ENCODE results near the gene CDC42SE2. TPM values are rescaled to one million over a fixed set of nuclear protein-coding genes. Genes with fewer than 3 reads are reported as not detected.

CDC42SE2 gene
- total RNA-seq, 2 experiments from 2014 or later = 54.2 to 66.8 TPM

DNA sequence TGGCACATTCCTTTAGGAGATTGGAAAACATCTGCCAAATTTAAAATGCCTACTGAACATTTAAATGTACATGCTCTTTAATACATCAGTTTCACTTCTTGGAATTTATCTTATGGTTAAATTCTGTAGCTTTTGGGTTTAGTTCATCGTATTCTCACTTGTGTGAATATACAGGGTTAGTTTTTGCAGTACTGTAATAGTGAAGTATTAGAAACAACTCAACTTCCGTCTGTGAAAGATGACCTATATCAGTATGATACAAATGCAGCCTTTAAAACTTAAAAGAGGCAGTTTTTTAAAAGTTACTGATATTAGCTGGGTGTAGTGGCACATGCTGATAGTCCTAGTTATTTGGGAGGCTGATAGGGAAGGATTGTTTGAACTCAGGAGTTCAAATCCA lies 57.2 kb downstream of the CDC42SE2 start:
- Histone ChIP-seq H3K36me3 (ENCODE audit: insufficient read depth, low read length) (peaks cover 76% of the 10 kb centered on the region), H3K4me3 (ENCODE audit: low read depth, low read length, poor library complexity, severe bottlenecking) (no peak overlapping the region), H3K4me2 (ENCODE audit: low read length) (no peak overlapping the region), H2AFZ (ENCODE audit: low read length) (no peak overlapping the region), H3K9me3 (ENCODE audit: low read length) (peaks cover 13% of the 10 kb centered on the region; the same call in 1 of the 2 replicates), H3K4me1 (ENCODE audit: insufficient read depth, low read length, poor library complexity, severe bottlenecking) (no peaks in the 10 kb centered on the region), H3K79me2 (ENCODE audit: insufficient read depth, low read depth, low read length) (peaks cover 88% of the 10 kb centered on the region), H3K9me2 (ENCODE audit: insufficient read depth, low read length) (no peaks in the 10 kb centered on the region), H3K27ac (ENCODE audit: low read depth, low read length, poor library complexity, severe bottlenecking) (no peak overlapping the region), H4K20me1 (ENCODE audit: insufficient read depth, low read length) (no peaks in the 10 kb centered on the region)
- intact Hi-C loops (cut with micrococcal nuclease; ENCODE audit: unreplicated experiment) = no loop called here
- POLR2A ChIA-PET = interaction anchor here (1.3 to 1.4 kb wide), 2 partner anchors 8 to 41 kb away, joined by 4 to 7 read pairs; no protein-coding TSS in a partner anchor
- DNase-seq (ENCODE audit: low spot score) = no peak
- no TSS peak for BruUV-seq (replicated peaks)
- CTCF ChIA-PET (ENCODE audit: unreplicated experiment) = no interaction called here
- TF ChIP-seq EZH2phosphoT487 (IDR thresholded peaks at IDR 0.05; ENCODE audit: borderline replicate concordance, low read depth, low read length) = no peak
- TF ChIP-seq, protein P1, sequence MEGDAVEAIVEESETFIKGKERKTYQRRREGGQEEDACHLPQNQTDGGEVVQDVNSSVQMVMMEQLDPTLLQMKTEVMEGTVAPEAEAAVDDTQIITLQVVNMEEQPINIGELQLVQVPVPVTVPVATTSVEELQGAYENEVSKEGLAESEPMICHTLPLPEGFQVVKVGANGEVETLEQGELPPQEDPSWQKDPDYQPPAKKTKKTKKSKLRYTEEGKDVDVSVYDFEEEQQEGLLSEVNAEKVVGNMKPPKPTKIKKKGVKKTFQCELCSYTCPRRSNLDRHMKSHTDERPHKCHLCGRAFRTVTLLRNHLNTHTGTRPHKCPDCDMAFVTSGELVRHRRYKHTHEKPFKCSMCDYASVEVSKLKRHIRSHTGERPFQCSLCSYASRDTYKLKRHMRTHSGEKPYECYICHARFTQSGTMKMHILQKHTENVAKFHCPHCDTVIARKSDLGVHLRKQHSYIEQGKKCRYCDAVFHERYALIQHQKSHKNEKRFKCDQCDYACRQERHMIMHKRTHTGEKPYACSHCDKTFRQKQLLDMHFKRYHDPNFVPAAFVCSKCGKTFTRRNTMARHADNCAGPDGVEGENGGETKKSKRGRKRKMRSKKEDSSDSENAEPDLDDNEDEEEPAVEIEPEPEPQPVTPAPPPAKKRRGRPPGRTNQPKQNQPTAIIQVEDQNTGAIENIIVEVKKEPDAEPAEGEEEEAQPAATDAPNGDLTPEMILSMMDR (conservative IDR thresholded peaks at IDR 0.05; ENCODE audit: low read length) = no peak

DNA sequence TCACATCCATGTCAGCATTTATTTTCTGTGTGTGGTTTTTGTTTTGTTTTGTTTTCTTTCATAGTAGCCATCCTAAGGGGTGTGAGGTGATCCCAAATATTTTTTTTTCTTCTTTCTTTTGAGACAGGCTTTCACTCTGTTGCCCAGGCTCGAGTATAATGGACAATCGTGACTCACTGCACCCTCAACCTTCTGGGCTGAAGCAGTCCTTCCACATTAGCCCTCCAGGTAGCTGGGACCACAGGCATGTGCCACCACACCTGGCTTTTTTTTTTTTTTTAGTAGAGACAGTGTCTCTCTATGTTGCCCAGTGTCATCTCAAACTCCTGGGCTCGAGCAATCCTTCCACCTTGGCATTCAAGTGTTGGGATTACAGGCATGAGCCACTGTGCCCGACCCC lies 59.1 kb downstream of the CDC42SE2 start:
- Histone ChIP-seq H2AFZ (ENCODE audit: low read length) (no peak overlapping the region), H3K79me2 (ENCODE audit: insufficient read depth, low read depth, low read length) (peaks cover 88% of the 10 kb centered on the region), H3K4me3 (ENCODE audit: low read depth, low read length, poor library complexity, severe bottlenecking) (no peak overlapping the region), H3K9me3 (ENCODE audit: low read length) (peaks cover 2% of the 10 kb centered on the region; the same call in 1 of the 2 replicates), H3K4me2 (ENCODE audit: low read length) (no peak overlapping the region), H3K4me1 (ENCODE audit: insufficient read depth, low read length, poor library complexity, severe bottlenecking) (no peaks in the 10 kb centered on the region), H4K20me1 (ENCODE audit: insufficient read depth, low read length) (no peaks in the 10 kb centered on the region), H3K27ac (ENCODE audit: low read depth, low read length, poor library complexity, severe bottlenecking) (no peak overlapping the region), H3K36me3 (ENCODE audit: insufficient read depth, low read length) (peaks cover 72% of the 10 kb centered on the region), H3K9me2 (ENCODE audit: insufficient read depth, low read length) (no peaks in the 10 kb centered on the region)
- TF ChIP-seq, protein P1 (conservative IDR thresholded peaks at IDR 0.05; ENCODE audit: low read length) = no peak
- no peak for TF ChIP-seq EZH2phosphoT487 (IDR thresholded peaks at IDR 0.05; ENCODE audit: borderline replicate concordance, low read depth, low read length)
- no peak for DNase-seq (ENCODE audit: low spot score)
- intact Hi-C loops (cut with micrococcal nuclease; ENCODE audit: unreplicated experiment) = no loop called here
- CTCF ChIA-PET (ENCODE audit: unreplicated experiment) = no interaction called here
- no TSS peak for BruUV-seq (replicated peaks)
- POLR2A ChIA-PET = interaction anchor here (0.7 to 1.9 kb wide), 6 partner anchors 9 to 1269 kb away, joined by 4 to 17 read pairs (median 6); no protein-coding TSS in a partner anchor

DNA sequence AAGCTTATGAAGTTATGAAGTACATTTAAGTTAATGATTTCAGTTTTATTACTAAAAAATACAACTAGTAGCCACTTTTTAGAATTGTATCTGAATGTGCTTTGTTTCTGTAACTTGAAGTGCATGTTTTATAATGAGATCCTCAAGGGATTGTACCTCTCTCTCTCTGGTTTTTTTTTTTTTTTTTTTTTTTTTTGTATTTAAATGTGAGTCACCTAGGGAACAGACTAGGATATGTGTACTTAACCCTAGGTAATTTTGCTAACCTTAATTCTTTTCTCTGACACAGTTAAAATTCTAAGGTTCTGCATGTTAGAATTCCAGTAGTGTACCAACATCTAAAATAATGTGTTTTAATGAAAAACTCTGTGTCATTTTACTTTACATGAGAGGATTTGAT lies 59.5 kb downstream of the CDC42SE2 start:
- peaks cover 88% of the 10 kb centered on the region for H3K79me2 ChIP-seq (ENCODE audit: insufficient read depth, low read depth, low read length)
- CTCF ChIA-PET (ENCODE audit: unreplicated experiment) = no interaction called here

More for the DNA sequence above, 59.5 kb downstream of the CDC42SE2 start:
- Histone ChIP-seq H3K36me3 (ENCODE audit: insufficient read depth, low read length) (peaks cover 72% of the 10 kb centered on the region), H2AFZ (ENCODE audit: low read length) (no peak overlapping the region), H3K9me3 (ENCODE audit: low read length) (no peaks in the 10 kb centered on the region), H3K4me2 (ENCODE audit: low read length) (no peak overlapping the region), H3K4me3 (ENCODE audit: low read depth, low read length, poor library complexity, severe bottlenecking) (no peak overlapping the region), H4K20me1 (ENCODE audit: insufficient read depth, low read length) (no peaks in the 10 kb centered on the region), H3K9me2 (ENCODE audit: insufficient read depth, low read length) (no peaks in the 10 kb centered on the region), H3K4me1 (ENCODE audit: insufficient read depth, low read length, poor library complexity, severe bottlenecking) (no peaks in the 10 kb centered on the region), H3K27ac (ENCODE audit: low read depth, low read length, poor library complexity, severe bottlenecking) (no peak overlapping the region)
- DNase-seq (ENCODE audit: low spot score) = no peak
- intact Hi-C loops (cut with micrococcal nuclease; ENCODE audit: unreplicated experiment) = no loop called here
- no peak for TF ChIP-seq EZH2phosphoT487 (IDR thresholded peaks at IDR 0.05; ENCODE audit: borderline replicate concordance, low read depth, low read length)
- TF ChIP-seq, protein P1 (conservative IDR thresholded peaks at IDR 0.05; ENCODE audit: low read length) = no peak
- no TSS peak for BruUV-seq (replicated peaks)
- POLR2A ChIA-PET = interaction anchor here (0.7 to 1.9 kb wide), 6 partner anchors 9 to 1269 kb away, joined by 4 to 17 read pairs (median 6); no protein-coding TSS in a partner anchor
